Measurements from ENCODE around the gene MRAP2. TPM values are rescaled to one million over a fixed set of nuclear protein-coding genes. Genes with fewer than 3 reads are reported as not detected.

The MRAP2 gene
- total RNA-seq, 2 experiments from 2014 or later: not detected

DNA sequence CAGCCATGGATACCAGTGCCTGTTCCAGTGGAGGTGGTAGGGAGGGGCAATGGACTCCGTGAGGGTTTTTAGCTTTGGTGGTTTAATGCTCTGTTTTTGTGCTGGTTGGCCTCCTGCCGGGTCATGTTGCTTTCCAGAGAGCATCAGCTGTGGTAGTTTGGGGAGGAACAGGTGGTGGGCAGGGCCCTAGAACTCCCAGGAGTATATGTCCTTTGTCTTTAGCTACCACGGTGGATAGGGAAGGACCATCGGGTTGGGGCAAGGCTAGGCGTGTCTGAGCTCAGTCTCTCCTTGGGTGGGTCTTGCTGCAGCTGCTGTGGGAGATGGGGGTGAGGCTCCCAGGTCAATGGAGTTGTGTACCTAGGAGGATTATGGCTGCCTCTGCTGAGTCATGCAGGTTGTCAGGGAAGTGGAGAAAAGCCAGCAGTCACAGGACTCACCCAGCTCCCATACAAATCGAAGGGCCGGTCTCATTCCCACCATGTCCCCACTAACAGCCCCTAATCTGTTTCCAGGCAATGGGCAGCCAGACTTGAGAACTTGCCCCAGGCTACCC lies 38.9 kb downstream of the MRAP2 start:
- intact Hi-C loops (cut with micrococcal nuclease; ENCODE audit: unreplicated experiment): no loop called here
- CTCF ChIA-PET (ENCODE audit: unreplicated experiment): no interaction called here
- Histone ChIP-seq H3K4me3 (ENCODE audit: low read depth, low read length, poor library complexity, severe bottlenecking) (no peak overlapping the region), H3K36me3 (ENCODE audit: insufficient read depth, low read length) (no peaks in the 10 kb centered on the region), H3K4me2 (ENCODE audit: low read length) (no peak overlapping the region), H4K20me1 (ENCODE audit: insufficient read depth, low read length) (no peaks in the 10 kb centered on the region), H3K9me3 (ENCODE audit: low read length) (no peaks in the 10 kb centered on the region), H3K4me1 (ENCODE audit: insufficient read depth, low read length, poor library complexity, severe bottlenecking) (no peaks in the 10 kb centered on the region), H2AFZ (ENCODE audit: low read length) (no peak overlapping the region), H3K27ac (ENCODE audit: low read depth, low read length, poor library complexity, severe bottlenecking) (no peak overlapping the region), H3K79me2 (ENCODE audit: insufficient read depth, low read depth, low read length) (no peaks in the 10 kb centered on the region), H3K9me2 (ENCODE audit: insufficient read depth, low read length) (no peaks in the 10 kb centered on the region)
- POLR2A ChIA-PET: no interaction called here
- DNase-seq (ENCODE audit: low spot score): no peak
- BruUV-seq (replicated peaks): no TSS peak
- no peak for TF ChIP-seq EZH2phosphoT487 (IDR thresholded peaks at IDR 0.05; ENCODE audit: borderline replicate concordance, low read depth, low read length)
- TF ChIP-seq, protein P1, sequence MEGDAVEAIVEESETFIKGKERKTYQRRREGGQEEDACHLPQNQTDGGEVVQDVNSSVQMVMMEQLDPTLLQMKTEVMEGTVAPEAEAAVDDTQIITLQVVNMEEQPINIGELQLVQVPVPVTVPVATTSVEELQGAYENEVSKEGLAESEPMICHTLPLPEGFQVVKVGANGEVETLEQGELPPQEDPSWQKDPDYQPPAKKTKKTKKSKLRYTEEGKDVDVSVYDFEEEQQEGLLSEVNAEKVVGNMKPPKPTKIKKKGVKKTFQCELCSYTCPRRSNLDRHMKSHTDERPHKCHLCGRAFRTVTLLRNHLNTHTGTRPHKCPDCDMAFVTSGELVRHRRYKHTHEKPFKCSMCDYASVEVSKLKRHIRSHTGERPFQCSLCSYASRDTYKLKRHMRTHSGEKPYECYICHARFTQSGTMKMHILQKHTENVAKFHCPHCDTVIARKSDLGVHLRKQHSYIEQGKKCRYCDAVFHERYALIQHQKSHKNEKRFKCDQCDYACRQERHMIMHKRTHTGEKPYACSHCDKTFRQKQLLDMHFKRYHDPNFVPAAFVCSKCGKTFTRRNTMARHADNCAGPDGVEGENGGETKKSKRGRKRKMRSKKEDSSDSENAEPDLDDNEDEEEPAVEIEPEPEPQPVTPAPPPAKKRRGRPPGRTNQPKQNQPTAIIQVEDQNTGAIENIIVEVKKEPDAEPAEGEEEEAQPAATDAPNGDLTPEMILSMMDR (conservative IDR thresholded peaks at IDR 0.05; ENCODE audit: low read length): no peak

DNA sequence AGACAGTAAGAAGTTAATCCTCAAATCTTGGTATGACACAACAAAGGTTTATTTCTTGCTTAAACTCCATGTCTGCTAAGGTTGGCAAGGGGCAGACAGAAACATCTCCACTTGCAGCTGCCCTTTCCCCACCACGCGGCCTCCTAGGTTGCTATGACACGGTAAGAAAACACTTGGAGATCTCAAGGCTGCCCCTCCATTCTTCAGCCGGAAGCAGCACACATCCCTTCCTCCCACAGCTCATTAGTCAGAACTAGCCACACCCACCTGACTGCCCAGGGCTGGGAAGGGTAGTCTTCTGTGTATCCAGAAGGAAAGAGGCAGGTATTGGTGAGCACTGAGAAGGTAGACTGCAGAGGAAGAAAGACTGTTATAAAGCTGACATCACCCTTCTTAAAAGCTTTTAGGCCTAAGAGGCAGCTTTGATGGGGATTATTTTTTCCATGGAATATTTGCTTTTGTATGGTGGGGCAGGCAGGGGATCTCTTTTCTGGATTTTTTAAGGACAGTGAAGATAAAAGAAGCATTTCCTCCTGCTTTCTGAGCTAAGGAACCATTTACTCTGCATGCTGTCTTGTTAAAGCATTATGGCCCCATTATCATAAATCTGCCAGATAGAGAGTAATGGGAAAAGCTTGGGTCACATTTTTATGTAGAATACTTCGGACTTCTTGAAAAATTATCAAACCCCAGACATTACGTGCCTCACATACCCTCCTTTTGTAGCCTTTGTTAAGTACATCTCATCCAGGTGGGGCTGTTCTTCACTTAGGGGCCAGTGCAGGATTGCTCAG lies 41.6 kb downstream of the MRAP2 start:
- POLR2A ChIA-PET: no interaction called here

More for the DNA sequence above, 41.6 kb downstream of the MRAP2 start:
- H3K4me1 ChIP-seq (ENCODE audit: insufficient read depth, low read length, poor library complexity, severe bottlenecking): no peaks in the 10 kb centered on the region
- H3K9me3 ChIP-seq (ENCODE audit: low read length): no peaks in the 10 kb centered on the region
- TF ChIP-seq, protein P1 (conservative IDR thresholded peaks at IDR 0.05; ENCODE audit: low read length): no peak
- no peak for TF ChIP-seq EZH2phosphoT487 (IDR thresholded peaks at IDR 0.05; ENCODE audit: borderline replicate concordance, low read depth, low read length)
- no peaks in the 10 kb centered on the region for H3K9me2 ChIP-seq (ENCODE audit: insufficient read depth, low read length)
- no TSS peak for BruUV-seq (replicated peaks)
- H3K4me3 ChIP-seq (ENCODE audit: low read depth, low read length, poor library complexity, severe bottlenecking): no peak overlapping the region
- H3K27ac ChIP-seq (ENCODE audit: low read depth, low read length, poor library complexity, severe bottlenecking): no peak overlapping the region
- DNase-seq (ENCODE audit: low spot score): no peak
- H4K20me1 ChIP-seq (ENCODE audit: insufficient read depth, low read length): no peaks in the 10 kb centered on the region
- intact Hi-C loops (cut with micrococcal nuclease; ENCODE audit: unreplicated experiment): no loop called here
- CTCF ChIA-PET (ENCODE audit: unreplicated experiment): interaction anchor here (0.8 kb wide), 1 partner anchor 13 kb away, joined by 3 read pairs; no protein-coding TSS in a partner anchor
- H3K36me3 ChIP-seq (ENCODE audit: insufficient read depth, low read length): no peaks in the 10 kb centered on the region
- H3K79me2 ChIP-seq (ENCODE audit: insufficient read depth, low read depth, low read length): no peaks in the 10 kb centered on the region
- no peak overlapping the region for H2AFZ ChIP-seq (ENCODE audit: low read length)
- H3K4me2 ChIP-seq (ENCODE audit: low read length): no peak overlapping the region

Data from OCI-LY7 (cell line).